ENCODE measurements around the gene SIK3. TPM values are rescaled to one million over a fixed set of nuclear protein-coding genes. Genes with fewer than 3 reads are reported as not detected.

SIK3 gene
- total and polyA plus RNA-seq, 2 donors (not counting 3 experiments of a cell fraction or from before 2014, with no cell fraction given), result 10.3 to 21.3 TPM

DNA sequence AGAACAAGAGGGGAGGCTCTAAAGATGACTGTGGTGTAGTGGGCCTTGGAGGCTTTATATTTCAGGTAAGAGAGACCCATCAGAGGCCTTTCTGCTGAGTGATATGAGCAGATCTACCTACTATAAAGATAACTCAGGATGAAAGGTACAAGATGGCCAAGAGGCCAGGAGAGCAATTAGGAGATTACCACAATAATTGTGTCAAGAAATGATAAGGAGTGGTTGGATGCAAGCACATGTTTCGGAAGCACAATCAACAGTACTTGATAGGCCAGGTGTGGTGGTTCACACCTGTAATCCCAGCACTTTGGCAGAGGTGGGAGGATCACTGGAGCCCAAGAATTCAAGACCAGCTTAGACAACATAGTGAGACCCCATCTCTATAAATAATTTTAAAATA lies 43.8 kb downstream of the SIK3 start:
- Histone ChIP-seq H3K36me3 (ENCODE audit: control insufficient read depth in 2 of 2, extremely low read depth in 1 of 2, insufficient read depth in 2 of 2, low read length in 2 of 2) (no peaks in the 10 kb centered on the region), H3K4me2 (ENCODE audit: insufficient read depth, low read length) (no peak overlapping the region), H4K20me1 (replicated peaks; ENCODE audit: control insufficient read depth, extremely low read depth, insufficient read depth, low read length) (no peaks in the 10 kb centered on the region), H3K4me1 (ENCODE audit: control insufficient read depth, extremely low read depth, insufficient read depth, low read length) (peaks cover 12% of the 10 kb centered on the region), H3K27ac (ENCODE audit: insufficient read depth, low read depth, low read length) (no peak overlapping the region), H3K9me1 (replicated peaks; ENCODE audit: control insufficient read depth, extremely low read depth, insufficient read depth, low read length) (no peaks in the 10 kb centered on the region), H3K9ac (replicated peaks; ENCODE audit: extremely low read depth, insufficient read depth, low read length) (no peak overlapping the region), H3K27me3 (ENCODE audit: control insufficient read depth in 2 of 2, insufficient read depth in 2 of 2, low read length in 2 of 2) (no peaks in the 10 kb centered on the region), H3K9me3 (replicated peaks; ENCODE audit: control insufficient read depth, insufficient read depth, low read length) (no peaks in the 10 kb centered on the region), H2AFZ (ENCODE audit: low read depth, low read length) (no peak overlapping the region), H3K4me3 (replicated peaks in 1 of 3; ENCODE audit: insufficient read depth in 1 of 3, low read depth in 1 of 3, low read length in 3 of 3) (no peak overlapping the region), H3K79me2 (ENCODE audit: control insufficient read depth, insufficient read depth, low read length) (peaks cover 1% of the 10 kb centered on the region)
- no peak for DNase-seq (ENCODE audit: low read depth, low spot score)
- dilution Hi-C loops (cut with MboI; ENCODE audit: extremely low pct_ligation_motif_present, low sequenced_read_pairs), result no loop called here
- FAIRE-seq, result no peak
- ChIA-PET CTCF (no interaction called here), POLR2A (no interaction called here)
- no TSS peak for BruUV-seq (replicated peaks)
- no peak for TF ChIP-seq POLR2A (IDR thresholded peaks at IDR 0.05; ENCODE audit: low read depth, low read length)
- TF ChIP-seq, protein P1, sequence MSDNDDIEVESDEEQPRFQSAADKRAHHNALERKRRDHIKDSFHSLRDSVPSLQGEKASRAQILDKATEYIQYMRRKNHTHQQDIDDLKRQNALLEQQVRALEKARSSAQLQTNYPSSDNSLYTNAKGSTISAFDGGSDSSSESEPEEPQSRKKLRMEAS (IDR thresholded peaks at IDR 0.05; ENCODE audit: insufficient read depth, insufficient read length), result no peak
- TF ChIP-seq MYC (IDR thresholded peaks at IDR 0.05; ENCODE audit: low read depth, low read length), result no peak
- no peak for TF ChIP-seq CTCF (IDR thresholded peaks at IDR 0.05; ENCODE audit: extremely low read depth in 1 of 2, insufficient read depth in 1 of 2, low read depth in 1 of 2, low read length in 2 of 2)
- no peak for TF ChIP-seq JUN (IDR thresholded peaks at IDR 0.05; ENCODE audit: borderline replicate concordance, insufficient read depth, insufficient read length, low read depth)
- TF ChIP-seq FOS (IDR thresholded peaks at IDR 0.05; ENCODE audit: borderline replicate concordance, insufficient read depth, low read length), result no peak
- no peak for TF ChIP-seq GATA2 (IDR thresholded peaks at IDR 0.05; ENCODE audit: insufficient read depth, insufficient read length, low read depth, low read length)
- no peak for TF ChIP-seq EZH2 (IDR thresholded peaks at IDR 0.05; ENCODE audit: borderline replicate concordance, low read depth, low read length, severe bottlenecking)
- no peak for TF ChIP-seq POLR2AphosphoS5 (IDR thresholded peaks at IDR 0.05; ENCODE audit: insufficient read depth, low read depth, low read length)
- intact Hi-C loops (cut with micrococcal nuclease), result no loop called here

All from endothelial cell of umbilical vein (primary cell).